Smooth muscle cell (in vitro differentiated cells): Measurements from ENCODE around the gene OLIG3. TPM values are rescaled to one million over a fixed set of nuclear protein-coding genes. Genes with fewer than 3 reads are reported as not detected.

Experiments used
- DNase-seq: peaks from one replicate; lab custom pipeline; 2025; ENCODE audit not compliant: unreplicated experiment; lab: John Stamatoyannopoulos, UW
- H2AFZ ChIP-seq: fragments of 200-600 bp; sonication (generic); 2 replicates; pipeline ENCODE4 v1.6.0; 2016; ENCODE audit warnings: antibody characterized with exemption, low read depth, mild to moderate bottlenecking
- H3F3A ChIP-seq: fragments of 200-600 bp; sonication (generic); 2 replicates; pipeline ENCODE4 v1.6.0; 2017; ENCODE audit warnings: antibody characterized with exemption, low read depth
- H3K27ac ChIP-seq: fragments of 200-600 bp; sonication (generic); 2 replicates; pipeline ENCODE4 v1.5.1; 2016; ENCODE audit warnings: low read depth, mild to moderate bottlenecking
- H3K27me3 ChIP-seq: fragments of 200-600 bp; sonication (generic); 2 replicates; pipeline ENCODE4 v1.6.1; 2016; ENCODE audit warnings: low read depth, mild to moderate bottlenecking
- H3K36me3 ChIP-seq: fragments of 200-600 bp; sonication (generic); 2 replicates; pipeline ENCODE4 v1.5.1; 2016; ENCODE audit warnings: low read depth
- H3K4me1 ChIP-seq: fragments of 200-600 bp; sonication (generic); 2 replicates; pipeline ENCODE4 v1.5.1; 2016; ENCODE audit warnings: low read depth
- H3K4me2 ChIP-seq: fragments of 200-600 bp; sonication (generic); 2 replicates; pipeline ENCODE4 v1.6.0; 2016; ENCODE audit warnings: mild to moderate bottlenecking
- H3K4me3 ChIP-seq: fragments of 200-600 bp; sonication (generic); 2 replicates; pipeline ENCODE4 v1.5.1; 2016; ENCODE audit warnings: mild to moderate bottlenecking
- H3K79me2 ChIP-seq: fragments of 200-600 bp; sonication (generic); 2 replicates; pipeline ENCODE4 v1.6.0; 2016; ENCODE audit warnings: low read depth, mild to moderate bottlenecking
- H3K9ac ChIP-seq: fragments of 200-600 bp; sonication (generic); 2 replicates; pipeline ENCODE4 v1.6.0; 2016; ENCODE audit warnings: low read depth
- H3K9me3 ChIP-seq: fragments of 200-600 bp; sonication (generic); replicated peaks from 2 replicates; pipeline ENCODE4 v1.5.1; 2016; ENCODE audit warnings: low read depth
- H4K20me1 ChIP-seq: fragments of 200-600 bp; sonication (generic); 2 replicates; pipeline ENCODE4 v1.6.0; 2016; ENCODE audit warnings: low read depth
- CTCF ChIP-seq: fragments of 200-600 bp; sonication (generic); IDR thresholded peaks from 2 replicates; pipeline ENCODE4 v1.5.1; 2017; ENCODE audit warnings: borderline replicate concordance, mild to moderate bottlenecking, antibody characterized with exemption; ENCODE audit not compliant: insufficient read depth, poor library complexity, severe bottlenecking
- WGBS: methylation state at CpG from one replicate; pipeline ENCODE4 v1.1.7; 2016; ENCODE audit warnings: low lambda C conversion rate; 5-methylcytosine and 5-hydroxymethylcytosine counted together
- polyA plus RNA-seq: library from polyadenylated mRNA; unstranded; fragments of >200 nt; fragmentation: Nextera tagmentation; extraction: Ambion mirVana; gene quantifications from 2 replicates; pipeline ENCODE4 v1.2.1, GENCODE V29; 2016
- total RNA-seq: library from RNA; depleted of rRNA; stranded (reverse); fragments of >200 nt; gene quantifications from 2 replicates; pipeline ENCODE4 v1.2.3, GENCODE V29; 2014

The OLIG3 gene
- total and polyA plus RNA-seq, 2 experiments from 2014 or later: not detected

GRCh38 chr6:137471497-137471896, 22.7 kb downstream of the OLIG3 start:
- Histone ChIP-seq H3K27ac (no peak overlapping the region), H3F3A (no peaks in the 10 kb centered on the region), H3K27me3 (peaks cover 35% of the 10 kb centered on the region), H2AFZ (no peak overlapping the region), H4K20me1 (no peaks in the 10 kb centered on the region), H3K36me3 (no peaks in the 10 kb centered on the region), H3K9ac (no peak overlapping the region), H3K4me3 (no peak overlapping the region), H3K4me1 (peaks cover 12% of the 10 kb centered on the region), H3K4me2 (no peak overlapping the region), H3K79me2 (no peaks in the 10 kb centered on the region), H3K9me3 (no peaks in the 10 kb centered on the region)
- DNase-seq: no peak
- 78% methylated on average over 5 of the region's 5 CpGs for WGBS
- no peak for TF ChIP-seq CTCF

- Histone ChIP-seq H3K9me3 (no peaks in the 10 kb centered on the region), H3K4me1 (no peaks in the 10 kb centered on the region), H4K20me1 (no peaks in the 10 kb centered on the region), H3K36me3 (no peaks in the 10 kb centered on the region), H3K4me3 (no peak overlapping the region), H3F3A (no peaks in the 10 kb centered on the region), H3K79me2 (no peaks in the 10 kb centered on the region), H3K4me2 (no peak overlapping the region), H3K27ac (no peak overlapping the region), H3K9ac (no peak overlapping the region), H3K27me3 (peaks cover 31% of the 10 kb centered on the region), H2AFZ (no peak overlapping the region)
- TF ChIP-seq CTCF: no peak
- DNase-seq: no peak
- WGBS: 96% methylated on average over 6 of the region's 6 CpGs
Observed at GRCh38 chr6:137467211-137467610, 27.0 kb downstream of the OLIG3 start.

- no peak overlapping the region for H3K4me3 ChIP-seq
- H3K27me3 ChIP-seq: peaks cover 22% of the 10 kb centered on the region
- H4K20me1 ChIP-seq: no peaks in the 10 kb centered on the region
- TF ChIP-seq CTCF: no peak
- WGBS: 80% methylated on average over 7 of the region's 7 CpGs
- H3K27ac ChIP-seq: no peak overlapping the region
- no peak overlapping the region for H3K9ac ChIP-seq
- H3K9me3 ChIP-seq: no peaks in the 10 kb centered on the region
- no peak for DNase-seq
- H3F3A ChIP-seq: no peaks in the 10 kb centered on the region
- no peak overlapping the region for H2AFZ ChIP-seq
- no peaks in the 10 kb centered on the region for H3K4me1 ChIP-seq
- no peak overlapping the region for H3K4me2 ChIP-seq
- no peaks in the 10 kb centered on the region for H3K36me3 ChIP-seq
- H3K79me2 ChIP-seq: no peaks in the 10 kb centered on the region
Observed at GRCh38 chr6:137465378-137466009, 28.7 kb downstream of the OLIG3 start.

- TF ChIP-seq CTCF: no peak
- H2AFZ ChIP-seq: no peak overlapping the region
- no peak overlapping the region for H3K4me3 ChIP-seq
- H3K36me3 ChIP-seq: no peaks in the 10 kb centered on the region
- H3K9me3 ChIP-seq: no peaks in the 10 kb centered on the region
- no peaks in the 10 kb centered on the region for H3K79me2 ChIP-seq
- no peak overlapping the region for H3K9ac ChIP-seq
- DNase-seq: no peak
- H3K27ac ChIP-seq: no peak overlapping the region
- H3F3A ChIP-seq: no peaks in the 10 kb centered on the region
- H4K20me1 ChIP-seq: no peaks in the 10 kb centered on the region
- WGBS: 91% methylated on average over 7 of the region's 7 CpGs
- H3K4me2 ChIP-seq: no peak overlapping the region
- no peaks in the 10 kb centered on the region for H3K27me3 ChIP-seq
- H3K4me1 ChIP-seq: no peaks in the 10 kb centered on the region
Observed at GRCh38 chr6:137452333-137452894, 41.8 kb downstream of the OLIG3 start.
